Measurements from ENCODE around the gene CSTB. TPM values are rescaled to one million over a fixed set of nuclear protein-coding genes. Genes with fewer than 3 reads are reported as not detected.

The CSTB gene
- total and polyA plus RNA-seq, 2 donors = 26.5 to 198 TPM

DNA sequence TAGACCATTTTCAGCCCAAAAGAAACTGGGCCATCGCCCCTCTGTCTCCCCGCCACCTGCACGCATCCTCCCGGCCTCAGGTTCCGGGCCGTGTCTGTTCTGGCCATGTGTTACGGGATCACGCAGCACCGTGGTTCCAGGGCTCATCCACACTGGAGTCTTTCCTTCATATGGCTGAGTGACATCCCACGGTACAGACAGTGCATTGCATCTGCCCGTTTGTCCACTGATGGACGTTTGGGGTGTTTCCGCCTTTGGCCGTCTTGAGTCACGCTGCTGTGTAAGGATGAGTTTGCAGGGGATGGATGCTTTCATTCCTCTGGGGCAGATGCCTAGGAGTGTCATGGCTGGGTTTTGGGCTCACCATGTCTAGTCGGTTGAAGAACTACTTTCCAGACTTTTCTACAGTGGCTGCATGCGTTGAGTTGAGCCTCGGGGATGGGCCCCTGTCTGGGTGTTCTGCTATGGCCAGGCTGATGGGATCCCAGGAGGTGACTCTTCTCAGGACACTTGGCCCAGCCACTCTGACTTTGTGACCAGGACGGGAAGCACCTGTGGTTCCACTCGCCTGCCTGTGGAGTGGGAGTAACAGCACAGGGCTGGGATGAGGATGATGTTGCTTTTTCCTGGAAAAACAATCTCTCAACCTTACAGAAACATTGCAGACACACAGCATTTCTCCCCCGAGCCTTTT is 30.1 kb upstream of the CSTB start:
- Histone ChIP-seq H3K27me3 (ENCODE audit: control insufficient read depth in 2 of 2, insufficient read depth in 1 of 2, low read length in 1 of 2) (no peaks in the 10 kb centered on the region), H3K36me3 (ENCODE audit: control insufficient read depth in 2 of 2, insufficient read depth in 2 of 2, low read length in 1 of 2) (peaks cover 26 to 30% of the 10 kb centered on the region in 2 donors), H3K9me3 (ENCODE audit: control insufficient read depth in 2 of 2, insufficient read depth in 1 of 2, low read length in 1 of 2) (no peaks in the 10 kb centered on the region), H3K27ac (ENCODE audit: low read depth in 1 of 2, low read length in 1 of 2) (peak overlapping the region in 1 of 2 donors; percentile 46), H3K4me3 (ENCODE audit: low read length in 2 of 2) (no peak overlapping the region), H3K4me1 (ENCODE audit: control insufficient read depth in 2 of 2, insufficient read depth in 2 of 2, low read length in 2 of 2) (peaks cover 0 to 10% of the 10 kb centered on the region in 2 donors)
- WGBS = 93% methylated on average over 21 of the region's 21 CpGs
- DNase-seq (ENCODE audit: low read depth in 6 of 9, low spot score in 9 of 9) = no peak

DNA sequence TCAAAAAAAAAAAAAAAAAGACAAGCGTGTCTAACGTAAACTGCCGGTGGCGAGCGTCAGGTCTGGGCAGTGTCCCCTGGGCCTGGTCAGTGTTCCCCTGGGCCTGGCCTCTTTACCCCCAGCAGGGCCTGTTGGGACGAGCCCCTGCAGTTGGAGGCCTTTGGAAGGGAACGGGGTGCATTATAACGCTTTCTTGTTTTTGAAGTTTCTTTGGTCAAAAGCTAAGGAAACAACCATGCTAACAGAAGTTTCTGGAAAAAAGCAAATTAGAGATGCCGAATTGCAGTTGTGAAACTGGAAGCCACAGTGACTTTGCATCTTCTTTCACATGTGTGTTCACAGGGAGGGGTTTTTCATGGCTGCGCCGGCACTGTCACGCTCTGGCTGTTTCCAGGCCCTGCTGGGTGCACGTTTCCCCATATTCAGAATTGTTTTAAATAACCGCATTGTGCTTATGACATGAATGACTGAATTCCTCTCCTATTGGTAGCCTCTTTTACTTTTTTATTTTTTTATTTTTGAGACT is 29.2 kb upstream of the CSTB start:
- 79% methylated on average over 14 of the region's 14 CpGs for WGBS
- Histone ChIP-seq H3K27ac (ENCODE audit: low read depth in 1 of 2, low read length in 1 of 2) (peak overlapping the region in 1 of 2 donors; percentile 67), H3K4me3 (ENCODE audit: low read length in 2 of 2) (no peak overlapping the region), H3K4me1 (ENCODE audit: control insufficient read depth in 2 of 2, insufficient read depth in 2 of 2, low read length in 2 of 2) (peaks cover 0 to 4% of the 10 kb centered on the region in 2 donors), H3K36me3 (ENCODE audit: control insufficient read depth in 2 of 2, insufficient read depth in 2 of 2, low read length in 1 of 2) (peaks cover 33 to 38% of the 10 kb centered on the region in 2 donors), H3K27me3 (ENCODE audit: control insufficient read depth in 2 of 2, insufficient read depth in 1 of 2, low read length in 1 of 2) (no peaks in the 10 kb centered on the region), H3K9me3 (ENCODE audit: control insufficient read depth in 2 of 2, insufficient read depth in 1 of 2, low read length in 1 of 2) (no peaks in the 10 kb centered on the region)
- peak in 2 of 9 donors; percentile 12 to 40 for DNase-seq (ENCODE audit: low read depth in 6 of 9, low spot score in 9 of 9)

- no peaks in the 10 kb centered on the region for H3K27me3 ChIP-seq (ENCODE audit: control insufficient read depth in 2 of 2, insufficient read depth in 1 of 2, low read length in 1 of 2)
- peaks cover 48 to 53% of the 10 kb centered on the region in 2 donors for H3K36me3 ChIP-seq (ENCODE audit: control insufficient read depth in 2 of 2, insufficient read depth in 2 of 2, low read length in 1 of 2)
- H3K4me3 ChIP-seq (ENCODE audit: low read length in 2 of 2) = no peak overlapping the region
- 97% methylated on average over 33 of the region's 33 CpGs for WGBS
- no peak for DNase-seq (ENCODE audit: low read depth in 6 of 9, low spot score in 9 of 9)
- H3K4me1 ChIP-seq (ENCODE audit: control insufficient read depth in 2 of 2, insufficient read depth in 2 of 2, low read length in 2 of 2) = peaks cover 0 to 4% of the 10 kb centered on the region in 2 donors
- no peak overlapping the region for H3K27ac ChIP-seq (ENCODE audit: low read depth in 1 of 2, low read length in 1 of 2)
- H3K9me3 ChIP-seq (ENCODE audit: control insufficient read depth in 2 of 2, insufficient read depth in 1 of 2, low read length in 1 of 2) = no peaks in the 10 kb centered on the region
Observed at GRCh38 chr21:43803558-43804300, 27.6 kb upstream of the CSTB start.

DNA sequence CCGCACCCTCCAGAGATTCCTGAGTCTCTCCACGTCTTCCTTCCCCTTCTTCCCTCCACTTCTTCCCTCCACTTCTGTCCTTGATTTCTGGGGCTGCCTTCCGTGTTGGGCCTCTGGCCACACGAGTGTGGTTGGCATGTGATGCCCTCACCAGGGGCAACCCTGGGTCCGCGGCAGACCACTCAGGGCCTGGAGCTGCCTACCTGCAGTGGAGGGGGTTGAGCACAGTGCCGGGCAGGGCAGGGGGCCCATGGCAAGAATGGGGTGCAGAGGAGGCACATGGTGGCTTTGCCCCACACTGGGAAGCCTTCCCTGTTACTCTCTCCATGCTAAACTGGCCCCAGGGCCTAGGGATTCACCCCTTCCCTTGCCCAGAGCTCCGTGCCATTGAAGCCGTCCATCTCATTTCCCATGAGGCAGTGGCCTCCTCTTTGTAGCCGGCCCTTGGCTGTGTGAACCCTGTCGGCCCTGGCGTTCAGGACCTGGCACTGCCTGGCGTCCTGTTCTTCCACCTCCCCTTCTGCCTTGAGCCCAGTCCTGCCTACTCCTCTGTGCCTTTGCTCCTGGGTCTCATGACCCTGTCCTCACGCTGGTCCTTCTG is 26.7 kb upstream of the CSTB start:
- H3K36me3 ChIP-seq (ENCODE audit: control insufficient read depth in 2 of 2, insufficient read depth in 2 of 2, low read length in 1 of 2) = peaks cover 57 to 61% of the 10 kb centered on the region in 2 donors
- no peaks in the 10 kb centered on the region for H3K9me3 ChIP-seq (ENCODE audit: control insufficient read depth in 2 of 2, insufficient read depth in 1 of 2, low read length in 1 of 2)
- DNase-seq (ENCODE audit: low read depth in 6 of 9, low spot score in 9 of 9) = no peak
- peaks cover 0 to 4% of the 10 kb centered on the region in 2 donors for H3K4me1 ChIP-seq (ENCODE audit: control insufficient read depth in 2 of 2, insufficient read depth in 2 of 2, low read length in 2 of 2)
- H3K4me3 ChIP-seq (ENCODE audit: low read length in 2 of 2) = no peak overlapping the region
- no peak overlapping the region for H3K27ac ChIP-seq (ENCODE audit: low read depth in 1 of 2, low read length in 1 of 2)
- WGBS = 98% methylated on average over 14 of the region's 14 CpGs
- H3K27me3 ChIP-seq (ENCODE audit: control insufficient read depth in 2 of 2, insufficient read depth in 1 of 2, low read length in 1 of 2) = no peaks in the 10 kb centered on the region

DNA sequence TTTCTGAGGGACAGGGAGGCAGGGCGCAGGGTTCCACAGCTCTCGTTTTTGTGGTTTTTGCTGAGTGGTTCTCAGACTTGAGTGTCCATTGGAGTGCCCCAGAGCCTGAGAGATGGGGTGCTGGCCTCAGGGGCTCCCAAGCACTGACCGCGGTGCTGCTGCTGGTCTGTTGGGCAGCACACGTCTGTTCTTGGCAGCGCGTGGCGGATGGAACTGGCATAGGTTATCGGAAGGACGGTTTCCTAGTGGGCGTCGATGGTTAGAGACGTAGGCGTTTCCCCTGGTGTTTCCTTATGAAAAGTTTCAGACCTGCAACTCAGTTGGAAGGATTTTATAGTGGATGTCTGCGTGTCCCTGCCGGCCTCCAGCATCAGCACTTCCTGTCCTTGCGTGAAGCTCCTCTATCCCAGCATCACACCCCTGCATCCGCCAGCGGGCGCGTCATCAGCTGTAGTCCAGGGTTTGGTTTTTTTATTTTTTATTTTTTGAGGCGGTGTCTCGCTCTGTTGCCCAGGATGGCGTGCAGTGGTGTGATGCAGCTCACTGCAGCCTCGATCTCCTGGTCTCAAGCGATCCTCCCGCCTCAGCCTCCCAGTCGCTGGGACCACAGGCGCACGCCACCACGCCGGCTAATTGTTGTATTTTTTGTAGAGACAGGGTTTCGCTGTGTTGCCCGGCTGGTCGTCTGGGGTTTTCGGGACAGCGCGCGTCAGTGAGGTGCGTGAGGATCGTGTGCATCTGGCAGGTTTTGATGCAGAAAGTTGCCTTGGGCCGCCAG is 25.1 kb upstream of the CSTB start:
- WGBS = 98% methylated on average over 42 of the region's 42 CpGs
- DNase-seq (ENCODE audit: low read depth in 6 of 9, low spot score in 9 of 9) = no peak
- Histone ChIP-seq H3K4me3 (ENCODE audit: low read length in 2 of 2) (no peak overlapping the region), H3K27me3 (ENCODE audit: control insufficient read depth in 2 of 2, insufficient read depth in 1 of 2, low read length in 1 of 2) (no peaks in the 10 kb centered on the region), H3K4me1 (ENCODE audit: control insufficient read depth in 2 of 2, insufficient read depth in 2 of 2, low read length in 2 of 2) (peaks cover 0 to 4% of the 10 kb centered on the region in 2 donors), H3K9me3 (ENCODE audit: control insufficient read depth in 2 of 2, insufficient read depth in 1 of 2, low read length in 1 of 2) (no peaks in the 10 kb centered on the region), H3K36me3 (ENCODE audit: control insufficient read depth in 2 of 2, insufficient read depth in 2 of 2, low read length in 1 of 2) (peaks cover 73 to 77% of the 10 kb centered on the region in 2 donors), H3K27ac (ENCODE audit: low read depth in 1 of 2, low read length in 1 of 2) (no peak overlapping the region)

- DNase-seq (ENCODE audit: low read depth in 6 of 9, low spot score in 9 of 9) = no peak
- H3K27ac ChIP-seq (ENCODE audit: low read depth in 1 of 2, low read length in 1 of 2) = no peak overlapping the region
- no peaks in the 10 kb centered on the region for H3K9me3 ChIP-seq (ENCODE audit: control insufficient read depth in 2 of 2, insufficient read depth in 1 of 2, low read length in 1 of 2)
- no peaks in the 10 kb centered on the region for H3K4me1 ChIP-seq (ENCODE audit: control insufficient read depth in 2 of 2, insufficient read depth in 2 of 2, low read length in 2 of 2)
- peaks cover 76 to 83% of the 10 kb centered on the region in 2 donors for H3K36me3 ChIP-seq (ENCODE audit: control insufficient read depth in 2 of 2, insufficient read depth in 2 of 2, low read length in 1 of 2)
- 98% methylated on average over 14 of the region's 14 CpGs for WGBS
- no peak overlapping the region for H3K4me3 ChIP-seq (ENCODE audit: low read length in 2 of 2)
- no peaks in the 10 kb centered on the region for H3K27me3 ChIP-seq (ENCODE audit: control insufficient read depth in 2 of 2, insufficient read depth in 1 of 2, low read length in 1 of 2)
Observed at GRCh38 chr21:43800566-43800965, 24.5 kb upstream of the CSTB start.

- H3K36me3 ChIP-seq (ENCODE audit: control insufficient read depth in 2 of 2, insufficient read depth in 2 of 2, low read length in 1 of 2) = peaks cover 81 to 88% of the 10 kb centered on the region in 2 donors
- H3K4me1 ChIP-seq (ENCODE audit: control insufficient read depth in 2 of 2, insufficient read depth in 2 of 2, low read length in 2 of 2) = no peaks in the 10 kb centered on the region
- H3K9me3 ChIP-seq (ENCODE audit: control insufficient read depth in 2 of 2, insufficient read depth in 1 of 2, low read length in 1 of 2) = no peaks in the 10 kb centered on the region
- WGBS = 98% methylated on average over 17 of the region's 17 CpGs
- no peak for DNase-seq (ENCODE audit: low read depth in 6 of 9, low spot score in 9 of 9)
- H3K4me3 ChIP-seq (ENCODE audit: low read length in 2 of 2) = no peak overlapping the region
- no peak overlapping the region for H3K27ac ChIP-seq (ENCODE audit: low read depth in 1 of 2, low read length in 1 of 2)
- H3K27me3 ChIP-seq (ENCODE audit: control insufficient read depth in 2 of 2, insufficient read depth in 1 of 2, low read length in 1 of 2) = no peaks in the 10 kb centered on the region
Observed at GRCh38 chr21:43800124-43800523, 24.0 kb upstream of the CSTB start.

GRCh38 chr21:43799301-43799840 is 23.3 kb upstream of the CSTB start:
- no peaks in the 10 kb centered on the region for H3K9me3 ChIP-seq (ENCODE audit: control insufficient read depth in 2 of 2, insufficient read depth in 1 of 2, low read length in 1 of 2)
- WGBS = 96% methylated on average over 19 of the region's 19 CpGs
- H3K4me3 ChIP-seq (ENCODE audit: low read length in 2 of 2) = no peak overlapping the region
- no peak for DNase-seq (ENCODE audit: low read depth in 6 of 9, low spot score in 9 of 9)
- no peak overlapping the region for H3K27ac ChIP-seq (ENCODE audit: low read depth in 1 of 2, low read length in 1 of 2)
- no peaks in the 10 kb centered on the region for H3K4me1 ChIP-seq (ENCODE audit: control insufficient read depth in 2 of 2, insufficient read depth in 2 of 2, low read length in 2 of 2)
- H3K27me3 ChIP-seq (ENCODE audit: control insufficient read depth in 2 of 2, insufficient read depth in 1 of 2, low read length in 1 of 2) = no peaks in the 10 kb centered on the region
- H3K36me3 ChIP-seq (ENCODE audit: control insufficient read depth in 2 of 2, insufficient read depth in 2 of 2, low read length in 1 of 2) = peaks cover 86 to 95% of the 10 kb centered on the region in 2 donors

Data from thymus (tissue), 11 donors.